ENCODE measurements around the gene ARHGDIA.

DNA sequence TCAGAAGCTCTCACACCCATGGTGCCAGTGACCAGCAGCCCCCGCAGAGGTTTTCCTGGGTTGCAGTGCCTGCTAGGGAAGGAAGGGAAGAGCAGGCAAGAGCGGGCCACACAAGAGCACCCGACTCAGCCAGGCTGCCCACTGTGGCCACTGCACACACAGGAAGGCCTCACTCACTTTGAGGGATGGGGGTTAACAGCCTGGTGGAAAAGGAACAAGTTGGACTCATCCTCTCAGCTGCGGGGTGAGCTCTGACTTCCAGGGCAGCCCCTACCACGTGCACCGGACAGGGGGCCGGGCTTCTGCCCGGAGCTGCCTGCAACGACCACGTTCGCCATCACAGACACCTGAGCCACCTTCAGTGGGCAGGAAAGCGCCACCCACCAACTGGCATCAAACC is 18.9 kb downstream of the ARHGDIA start:
- TF ChIP-seq, protein P1, sequence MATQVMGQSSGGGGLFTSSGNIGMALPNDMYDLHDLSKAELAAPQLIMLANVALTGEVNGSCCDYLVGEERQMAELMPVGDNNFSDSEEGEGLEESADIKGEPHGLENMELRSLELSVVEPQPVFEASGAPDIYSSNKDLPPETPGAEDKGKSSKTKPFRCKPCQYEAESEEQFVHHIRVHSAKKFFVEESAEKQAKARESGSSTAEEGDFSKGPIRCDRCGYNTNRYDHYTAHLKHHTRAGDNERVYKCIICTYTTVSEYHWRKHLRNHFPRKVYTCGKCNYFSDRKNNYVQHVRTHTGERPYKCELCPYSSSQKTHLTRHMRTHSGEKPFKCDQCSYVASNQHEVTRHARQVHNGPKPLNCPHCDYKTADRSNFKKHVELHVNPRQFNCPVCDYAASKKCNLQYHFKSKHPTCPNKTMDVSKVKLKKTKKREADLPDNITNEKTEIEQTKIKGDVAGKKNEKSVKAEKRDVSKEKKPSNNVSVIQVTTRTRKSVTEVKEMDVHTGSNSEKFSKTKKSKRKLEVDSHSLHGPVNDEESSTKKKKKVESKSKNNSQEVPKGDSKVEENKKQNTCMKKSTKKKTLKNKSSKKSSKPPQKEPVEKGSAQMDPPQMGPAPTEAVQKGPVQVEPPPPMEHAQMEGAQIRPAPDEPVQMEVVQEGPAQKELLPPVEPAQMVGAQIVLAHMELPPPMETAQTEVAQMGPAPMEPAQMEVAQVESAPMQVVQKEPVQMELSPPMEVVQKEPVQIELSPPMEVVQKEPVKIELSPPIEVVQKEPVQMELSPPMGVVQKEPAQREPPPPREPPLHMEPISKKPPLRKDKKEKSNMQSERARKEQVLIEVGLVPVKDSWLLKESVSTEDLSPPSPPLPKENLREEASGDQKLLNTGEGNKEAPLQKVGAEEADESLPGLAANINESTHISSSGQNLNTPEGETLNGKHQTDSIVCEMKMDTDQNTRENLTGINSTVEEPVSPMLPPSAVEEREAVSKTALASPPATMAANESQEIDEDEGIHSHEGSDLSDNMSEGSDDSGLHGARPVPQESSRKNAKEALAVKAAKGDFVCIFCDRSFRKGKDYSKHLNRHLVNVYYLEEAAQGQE (IDR thresholded peaks at IDR 0.05; ENCODE audit: insufficient read depth in 1 of 2, low read depth in 2 of 2, low read length in 2 of 2): no peak
- no peak for TF ChIP-seq POLR2AphosphoS5 (IDR thresholded peaks at IDR 0.05; ENCODE audit: low read depth, low read length)
- TF ChIP-seq SIN3A (IDR thresholded peaks at IDR 0.05; ENCODE audit: borderline replicate concordance, insufficient read depth, low read length): no peak

All from PFSK-1 (cell line).